ENCODE data around the gene GGA2.

GRCh38 chr16:23476289-23476688 is 34.0 kb downstream of the GGA2 start:
- no peak for TF ChIP-seq REST (IDR thresholded peaks at IDR 0.05; ENCODE audit: insufficient read depth in 1 of 2, low read depth in 2 of 2, low read length in 2 of 2)
- no peak for TF ChIP-seq TAF1 (IDR thresholded peaks at IDR 0.05; ENCODE audit: borderline replicate concordance, insufficient read depth, low read length)
- no peak for TF ChIP-seq POLR2AphosphoS5 (IDR thresholded peaks at IDR 0.05; ENCODE audit: low read depth, low read length)
- TF ChIP-seq SIN3A (IDR thresholded peaks at IDR 0.05; ENCODE audit: borderline replicate concordance, insufficient read depth, low read length), result no peak
